K562 (cell line): Measurements from ENCODE around the gene SLC8A1. TPM values are rescaled to one million over a fixed set of nuclear protein-coding genes. Genes with fewer than 3 reads are reported as not detected.

ENCODE experiments used
- ATAC-seq: fragments of 200-7000 bp; cut with Tn5 transposase; 3 replicates; pipeline ENCODE4 v1.9.1; 2020; ENCODE audit warnings: moderate library complexity
- BruUV-seq: library from RNA; stranded (reverse); fragments of 400-500 nt; replicated peaks from 2 replicates; lab custom pipeline; 2021; lab: Mats Ljungman, UMichigan
- CTCF ChIA-PET: fragments of 300-600 bp; formaldehyde crosslinking; extraction: SDS; loops from one replicate; lab custom pipeline; 2021; ENCODE audit warnings: low intra/inter-chr PET ratio; lab: Yijun Ruan, JAX
- POLR2A ChIA-PET: fragments of 300-600, 350-650 bp; sonication (Branson Sonifier 250); formaldehyde crosslinking; extraction: SDS; loops from one replicate; lab custom pipeline; 2021; ENCODE audit warnings: antibody characterized with exemption, inconsistent platforms; lab: Yijun Ruan, JAX
- DNase-seq, 4 experiments: peaks; one replicate each; pipeline versions ENCODE4 v3.0.0 to v3.0.0-alpha.2; 2011 to 2018; ENCODE audit warnings: low spot score in 3 of 4, mixed read lengths in 3 of 4; ENCODE audit errors: extremely low read depth in 1 of 4
- FAIRE-seq: peaks from 2 replicates; lab custom pipeline; 2011; peaks lifted over from hg19 to GRCh38; lab: Jason Lieb, UNC
- H2AFZ ChIP-seq: 2 replicates; pipeline ENCODE4 v1.6.0; 2011; ENCODE audit warnings: low read depth, low read length, control low read depth, inconsistent platforms
- H3K27ac ChIP-seq: fragments of 200-600 bp; 3 replicates; pipeline ENCODE4 v1.8.0; 2011; ENCODE audit warnings: low read depth, mild to moderate bottlenecking, control low read depth, inconsistent platforms, low read length, moderate library complexity, mixed read lengths; ENCODE audit errors: extremely low read depth
- H3K27me3 ChIP-seq, 2 experiments: fragments of 300-600 bp in 1 of 2; 2 replicates in 1 of 2; 3 replicates in 1 of 2; pipeline versions ENCODE4 v1.6.0 to v1.8.0; 2011; ENCODE audit warnings: inconsistent platforms in 2 of 2, low read length in 2 of 2, mild to moderate bottlenecking in 1 of 2, mixed read lengths in 1 of 2, moderate library complexity in 1 of 2; ENCODE audit not compliant: control insufficient read depth in 2 of 2, insufficient read depth in 2 of 2
- H3K36me3 ChIP-seq: fragments of 300-600 bp; 3 replicates; pipeline ENCODE4 v1.8.0; 2011; ENCODE audit warnings: mild to moderate bottlenecking, low read length, inconsistent platforms; ENCODE audit not compliant: control insufficient read depth, insufficient read depth
- H3K4me1 ChIP-seq, 2 experiments: fragments of 200-600 bp in 1 of 2; replicated peaks in 1 of 2; 2 replicates in 1 of 2; 3 replicates in 1 of 2; pipeline versions ENCODE4 v1.5.1 to v1.8.0; 2011; ENCODE audit warnings: inconsistent platforms in 2 of 2, low read length in 2 of 2, mild to moderate bottlenecking in 1 of 2, mixed read lengths in 1 of 2, moderate library complexity in 1 of 2; ENCODE audit not compliant: control insufficient read depth in 2 of 2, insufficient read depth in 2 of 2
- H3K4me2 ChIP-seq: 2 replicates; pipeline ENCODE4 v1.6.1; 2011; ENCODE audit warnings: low read length, control low read depth, inconsistent platforms, mixed read lengths; ENCODE audit not compliant: insufficient read depth
- H3K4me3 ChIP-seq: fragments of 200-600 bp; sonication (generic), shearing (Covaris generic); 2 replicates; pipeline ENCODE4 v1.5.1; 2016; ENCODE audit warnings: control low read depth, inconsistent platforms
- H3K79me2 ChIP-seq: fragments of 200-600 bp; 3 replicates; pipeline ENCODE4 v1.8.0; 2011; ENCODE audit warnings: low read length, inconsistent platforms; ENCODE audit not compliant: control insufficient read depth, insufficient read depth
- H3K9ac ChIP-seq, 2 experiments: 2 replicates each; pipeline versions ENCODE4 v1.6.0 to v1.6.1; 2011; ENCODE audit warnings: low read depth in 2 of 2, low read length in 2 of 2, control low read depth in 1 of 2, inconsistent platforms in 1 of 2, mild to moderate bottlenecking in 1 of 2, mixed read lengths in 1 of 2; ENCODE audit not compliant: insufficient read depth in 1 of 2
- H3K9me1 ChIP-seq: one replicate; pipeline ENCODE4 v1.6.0; 2011; ENCODE audit warnings: inconsistent platforms, mild to moderate bottlenecking, low read length, moderate library complexity; ENCODE audit not compliant: control insufficient read depth, insufficient read depth
- H3K9me3 ChIP-seq: replicated peaks from 2 replicates; pipeline ENCODE4 v1.5.1; 2011; ENCODE audit warnings: low read depth, low read length, inconsistent platforms; ENCODE audit not compliant: control insufficient read depth, insufficient read depth
- H4K20me1 ChIP-seq: replicated peaks from 2 replicates; pipeline ENCODE4 v1.6.1; 2011; ENCODE audit warnings: low read length, inconsistent platforms, mixed read lengths; ENCODE audit not compliant: control insufficient read depth, insufficient read depth
- E2F8 ChIP-seq: fragments of 450-650 bp; IDR thresholded peaks from 2 replicates; pipeline ENCODE4 v1.7.1; 2018; ENCODE audit warnings: mild to moderate bottlenecking, low read depth; ENCODE audit not compliant: partially characterized antibody
- FOXM1 ChIP-seq, 2 experiments: fragments of 450-650 bp in 1 of 2; sonication (generic) in 1 of 2; formaldehyde crosslinking in 1 of 2; IDR thresholded peaks; 2 replicates each; pipeline versions ENCODE4 v1.6.1 to v1.9.0; 2017 to 2022; ENCODE audit warnings: low read depth in 2 of 2, mild to moderate bottlenecking in 2 of 2, missing genetic modification reagents in 1 of 2, moderate library complexity in 1 of 2
- HCFC1 ChIP-seq: IDR thresholded peaks from 2 replicates; pipeline ENCODE4 v1.6.1; 2012; ENCODE audit warnings: low read depth, low read length, improper control_type of control experiment
- MYBL2 ChIP-seq, 2 experiments: fragments of 450-650 bp in 1 of 2; sonication (generic) in 1 of 2; formaldehyde crosslinking in 1 of 2; IDR thresholded peaks; 2 replicates each; pipeline versions ENCODE4 v1.6.1 to v1.8.1; 2017 to 2022; ENCODE audit warnings: borderline replicate concordance in 1 of 2, inconsistent platforms in 1 of 2, low read depth in 1 of 2, mild to moderate bottlenecking in 1 of 2, missing genetic modification reagents in 1 of 2, moderate library complexity in 1 of 2
- NCOA6 ChIP-seq: fragments of 450-650 bp; IDR thresholded peaks from 2 replicates; pipeline ENCODE4 v1.6.1; 2017; ENCODE audit warnings: mild to moderate bottlenecking
- SP2 ChIP-seq: IDR thresholded peaks from 2 replicates; pipeline ENCODE4 v1.6.1; 2011; ENCODE audit warnings: mild to moderate bottlenecking, low read depth, low read length, moderate library complexity; ENCODE audit not compliant: poor library complexity, severe bottlenecking; ENCODE audit errors: extremely low read depth
- TSC22D4 ChIP-seq: fragments of 450-650 bp; IDR thresholded peaks from 2 replicates; pipeline ENCODE4 v1.6.1; 2016; ENCODE audit warnings: missing genetic modification characterization, missing biosample characterization, control low read depth
- ZC3H8 ChIP-seq: fragments of 450-650 bp; IDR thresholded peaks from 2 replicates; pipeline ENCODE4 v1.6.1; 2017
- ZNF263 ChIP-seq: sonication (generic); formaldehyde crosslinking; IDR thresholded peaks from 2 replicates; pipeline ENCODE4 v1.8.0; 2022; ENCODE audit warnings: mild to moderate bottlenecking, missing genetic modification reagents, borderline replicate concordance
- WGBS: fragments of 100-300 bp; shearing (Covaris generic); methylation state at CpG from one replicate; pipeline ENCODE4 v1.1.6; 2016; ENCODE audit warnings: low coverage, mixed read lengths; ENCODE audit not compliant: insufficient coverage; ENCODE audit errors: missing lambda C conversion rate; 5-methylcytosine and 5-hydroxymethylcytosine counted together
- in situ Hi-C: fragments of 300-500 bp; cut with MboI; formaldehyde crosslinking; loops from 4 replicates; pipeline ENCODE4 v1.15.0; 2018; ENCODE audit warnings: inconsistent platforms, mixed read lengths
- intact Hi-C: fragments of 100-400 bp; cut with micrococcal nuclease; formaldehyde crosslinking; loops from 2 replicates; pipeline ENCODE4 v1.14.2; 2022
- polyA plus RNA-seq, 8 experiments: library from polyadenylated mRNA; depleted of rRNA in 4 of 8; stranded (reverse) in 5 of 8; unstranded in 3 of 8; fragments of >200 nt; fragmentation: Nextera tagmentation in 2 of 8; fragmentation: Illumina TruSeq in 1 of 8; extraction: Ambion mirVana in 2 of 8; extraction: Trizol in 1 of 8; gene quantifications; 2 replicates each; pipeline versions ENCODE4 v1.2.1 to v1.2.3, GENCODE V29; 2011 to 2014; ENCODE audit warnings: inconsistent platforms in 1 of 8, missing spikeins in 1 of 8
- total RNA-seq, 7 experiments: library from RNA; depleted of rRNA in 6 of 7; stranded (reverse); fragments of >200 nt in 6 of 7; fragmentation: Illumina TruSeq in 2 of 7; extraction: Trizol in 2 of 7; gene quantifications; 2 replicates each; pipeline versions ENCODE4 v1.2.1 to v1.2.3, GENCODE V29; 2011 to 2021; ENCODE audit warnings: low replicate concordance in 1 of 7

The SLC8A1 gene
- total and polyA plus RNA-seq, 9 of the 15 experiments (the other 6 are each of a cell fraction or from before 2014, with no cell fraction given), result not detected

- FAIRE-seq, result no peak
- POLR2A ChIA-PET, result no interaction called here
- WGBS, result 0% methylated on average over 7 of the region's 7 CpGs
- no peak for TF ChIP-seq ZNF263 (CRISPR knock-in tag)
- no peak for TF ChIP-seq TSC22D4 (tag)
- no peak for TF ChIP-seq HCFC1
- TF ChIP-seq MYBL2 (IDR thresholded peaks at IDR 0.05; ENCODE audit: low read depth), result no peak
- TF ChIP-seq MYBL2 (CRISPR knock-in tag; IDR thresholded peaks at IDR 0.05; ENCODE audit: borderline replicate concordance), result no peak
- TF ChIP-seq E2F8, result no peak
- no peak for TF ChIP-seq ZC3H8
- TF ChIP-seq SP2, result no peak
- no peak for TF ChIP-seq FOXM1 (IDR thresholded peaks at IDR 0.05; ENCODE audit: low read depth)
- no peak for TF ChIP-seq FOXM1 (CRISPR knock-in tag; IDR thresholded peaks at IDR 0.05; ENCODE audit: low read depth)
- TF ChIP-seq NCOA6, result no peak
Measured at GRCh38 chr2:40087927-40088326, 364.0 kb downstream of the SLC8A1 start.

More at GRCh38 chr2:40087927-40088326, 364.0 kb downstream of the SLC8A1 start:
- no TSS peak for BruUV-seq
- Histone ChIP-seq H2AFZ (no peak overlapping the region), H3K9ac (no peak overlapping the region), H3K27ac (no peak overlapping the region), H3K4me3 (no peak overlapping the region), H3K79me2 (no peaks in the 10 kb centered on the region), H3K9me3 (no peaks in the 10 kb centered on the region), H3K4me1 (no peaks in the 10 kb centered on the region), H3K9me1 (no peaks in the 10 kb centered on the region), H4K20me1 (no peaks in the 10 kb centered on the region), H3K27me3 (no peaks in the 10 kb centered on the region), H3K36me3 (no peaks in the 10 kb centered on the region), H3K4me2 (no peak overlapping the region)
- CTCF ChIA-PET, result no interaction called here
- in situ Hi-C loops, result no loop called here
- DNase-seq (no peak), ATAC-seq (no peak)
- intact Hi-C loops, result no loop called here
